NK-92 treated with Interleukin-12 subunit alpha and Interleukin-12 subunit beta, amount 100 ng/mL, for 24 hours (cell line): ENCODE measurements around the gene DHFR2.
"Not testable (repeated sequence)": the region's sequence is repeated elsewhere in the genome, so short reads cannot be mapped to it uniquely, and the experiment has no call there.

Experiments
- DNase-seq: peaks from one replicate; lab custom pipeline; 2025; lab: John Stamatoyannopoulos, UW

Gene DHFR2

GRCh38 chr3:94065819-94066480 is 3.2 kb upstream of the DHFR2 start:
- DNase-seq = no peak

DNA sequence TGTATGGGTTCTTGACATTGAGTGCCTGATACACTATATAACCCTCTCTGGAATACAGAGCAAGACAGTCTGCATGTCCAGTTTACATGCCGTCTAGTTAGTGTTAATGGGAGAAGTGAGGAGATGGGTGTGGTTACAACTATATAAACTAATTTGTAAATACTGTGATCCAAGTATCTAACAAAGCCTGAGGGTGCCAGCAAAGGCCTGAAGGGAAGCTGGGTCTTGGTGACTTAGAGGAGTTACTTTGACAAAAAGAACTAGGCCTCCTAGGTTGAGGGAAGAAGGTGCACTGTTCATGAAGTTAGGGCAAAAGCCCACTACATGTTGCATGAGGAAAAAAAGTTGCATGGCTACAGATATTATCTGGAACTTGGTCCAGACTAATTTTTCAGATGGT is 2.4 kb upstream of the DHFR2 start:
- DNase-seq = no peak

DNA sequence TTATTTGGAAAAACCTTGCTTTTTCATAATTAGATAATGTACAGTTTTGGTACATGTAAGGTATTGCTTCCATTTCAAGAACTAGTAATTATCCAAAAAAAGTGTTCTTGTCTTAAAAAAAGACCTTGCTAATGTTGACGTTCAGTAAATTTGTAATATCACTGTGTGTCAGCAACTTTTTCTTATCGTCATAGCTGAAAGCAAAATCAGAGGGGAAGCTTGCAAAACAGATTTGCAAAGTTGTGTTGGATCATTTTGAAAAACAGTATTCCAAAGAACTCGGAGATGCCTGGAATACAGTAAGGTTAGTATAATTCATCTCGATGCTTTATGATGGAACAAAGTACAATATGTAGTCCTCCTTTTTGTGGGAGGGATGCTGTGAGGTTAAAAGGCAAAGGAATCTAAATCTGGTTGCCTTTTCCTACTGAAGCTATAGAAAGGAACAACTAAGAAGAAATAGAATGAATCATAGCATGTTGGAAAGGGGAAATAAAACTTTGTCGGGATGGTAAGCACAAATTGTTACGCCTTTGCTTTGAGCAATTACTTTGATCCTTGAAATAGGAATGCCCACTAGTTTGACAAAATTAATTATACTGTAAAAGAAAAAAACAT is 1.6 kb upstream of the DHFR2 start:
- no peak for DNase-seq

- DNase-seq = no peak
Measured at GRCh38 chr3:94063496-94064119, 892 bp upstream of the DHFR2 start.

GRCh38 chr3:94061297-94061696 is 1.4 kb downstream of the DHFR2 start:
- DNase-seq = no peak

- DNase-seq = no peak
Measured at GRCh38 chr3:94050546-94050945, 12.2 kb downstream of the DHFR2 start.

GRCh38 chr3:94049267-94049666 is 13.4 kb downstream of the DHFR2 start:
- DNase-seq = no peak

GRCh38 chr3:94046533-94046932 is 16.2 kb downstream of the DHFR2 start:
- DNase-seq = no peak

DNA sequence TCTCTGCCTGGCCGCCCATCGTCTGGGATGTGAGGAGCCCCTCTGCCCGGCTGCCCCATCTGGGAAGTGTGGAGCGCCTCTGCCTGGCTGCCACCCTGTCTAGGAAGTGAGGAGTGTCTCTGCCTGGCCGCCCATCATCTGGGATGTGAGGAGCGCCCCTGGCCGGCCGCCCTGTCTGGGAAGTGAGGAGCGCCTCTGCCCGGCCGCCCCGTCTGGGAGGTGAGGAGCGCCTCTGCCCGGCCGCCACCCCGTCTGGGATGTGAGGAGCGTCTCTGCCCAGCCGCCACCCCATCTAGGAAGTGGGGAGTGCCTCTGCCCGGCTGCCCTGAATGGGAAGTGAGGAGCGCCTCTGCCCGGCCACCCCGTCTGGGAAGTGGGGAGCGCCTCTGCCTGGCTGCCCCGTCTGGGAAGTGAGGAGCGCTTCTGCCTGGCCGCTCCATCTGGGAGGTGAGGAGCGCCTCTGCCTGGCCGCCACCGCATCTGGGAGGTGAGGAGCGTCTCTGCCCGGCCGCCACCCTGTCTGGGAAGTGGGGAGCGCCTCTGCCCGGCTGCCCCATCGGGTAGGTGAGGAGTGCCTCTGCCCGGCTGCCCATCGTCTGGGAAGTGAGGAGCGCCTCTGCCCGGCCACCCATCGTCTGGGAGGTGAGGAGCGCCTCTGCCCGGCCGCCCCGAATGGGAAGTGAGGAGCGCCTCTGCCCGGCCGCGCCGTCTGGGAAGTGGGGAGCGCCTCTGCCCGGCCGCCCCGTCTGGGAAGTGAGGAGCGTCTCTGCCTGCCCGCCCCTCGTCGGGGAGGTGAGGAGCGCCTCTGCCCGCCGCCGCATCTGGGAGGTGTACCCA is 18.4 kb downstream of the DHFR2 start:
- DNase-seq = not testable (repeated sequence)

DNA sequence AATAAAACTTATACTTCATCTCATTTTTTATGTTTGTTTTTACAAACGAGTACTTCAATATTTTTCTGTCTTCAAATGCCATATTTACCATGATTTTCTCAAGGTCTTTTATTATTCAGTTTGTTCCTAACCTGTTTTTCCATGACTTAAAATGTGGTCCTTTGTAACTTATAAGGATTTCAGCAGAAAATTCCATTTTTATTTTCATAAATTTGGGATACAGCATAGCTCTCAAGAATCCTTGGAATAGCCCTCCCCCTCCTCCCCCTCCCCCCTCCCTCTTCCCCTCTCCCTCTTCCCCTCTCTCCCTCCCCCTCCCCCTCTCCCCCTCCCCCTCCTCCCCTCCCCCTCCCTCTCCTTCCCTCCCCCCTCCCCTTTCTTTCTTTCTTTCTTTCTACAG is 19.4 kb downstream of the DHFR2 start:
- DNase-seq = no peak

DNA sequence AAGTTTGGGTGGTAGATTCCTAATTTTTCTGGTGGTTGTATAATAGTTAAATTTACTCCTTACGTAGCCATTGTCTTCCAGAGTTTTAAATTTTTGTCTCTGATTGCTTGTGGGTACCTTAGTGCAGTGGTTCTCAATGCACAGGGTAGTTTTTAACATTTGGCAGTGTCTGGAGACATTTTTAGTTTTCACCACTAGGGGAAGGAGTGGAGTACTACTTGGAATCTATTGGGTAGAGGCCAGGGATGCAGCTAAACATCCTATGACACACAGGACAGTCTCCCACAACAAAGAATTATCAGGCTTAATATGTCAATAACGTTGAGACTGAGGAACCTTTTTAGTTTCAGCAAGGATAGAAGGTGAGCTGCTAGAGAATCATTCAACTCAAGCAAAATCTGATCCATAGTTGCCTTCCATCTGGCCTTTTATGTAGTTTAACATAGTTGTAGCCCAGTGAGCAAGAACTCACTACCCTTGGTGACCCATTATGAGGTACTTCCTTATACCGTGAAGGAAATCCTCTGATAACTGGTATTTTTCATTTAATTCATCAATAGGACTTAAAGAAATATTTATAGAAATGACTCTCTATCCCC is 25.7 kb downstream of the DHFR2 start:
- no peak for DNase-seq

DNA sequence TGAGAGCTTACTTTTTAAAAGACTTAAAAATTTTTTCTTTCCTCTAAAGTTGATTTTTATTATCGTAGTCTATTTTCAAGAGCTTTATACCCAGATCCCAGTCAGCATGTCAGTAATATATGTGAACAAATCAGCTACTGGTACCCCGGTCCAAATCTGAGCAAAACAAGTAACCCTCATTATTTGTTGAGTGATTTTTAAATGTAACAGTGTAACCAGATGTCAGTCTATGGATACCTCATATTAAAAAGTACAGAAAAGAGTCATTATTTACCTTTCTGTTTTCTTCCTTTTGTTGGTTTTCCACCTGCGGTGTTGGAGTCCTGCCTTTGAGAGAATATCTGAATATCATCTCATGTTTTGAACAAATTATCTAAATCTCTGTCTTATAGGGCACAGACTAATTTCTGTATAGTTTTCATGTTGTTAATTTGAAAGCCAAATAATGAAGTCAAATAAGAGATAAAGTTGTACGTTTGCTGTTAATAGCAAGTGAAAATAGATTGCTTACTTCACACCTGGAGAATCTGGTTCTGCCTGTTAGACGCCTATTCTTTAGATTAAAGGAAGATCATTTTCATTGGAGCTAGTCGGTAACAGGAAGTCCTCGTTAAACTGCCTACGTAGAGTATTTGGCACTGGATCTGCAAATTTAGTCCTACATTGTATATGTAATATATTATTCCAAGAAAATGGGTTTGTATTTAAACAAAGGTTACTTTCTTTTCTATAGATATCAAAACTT is 34.5 kb downstream of the DHFR2 start, which contains the start of gene STX19:
TSS of gene STX19 (minus strand) at position 505 of the 745 bp plus-strand sequence. CDS start 13,328 bp downstream, outside the sequence.
- DNase-seq = no peak

DNA sequence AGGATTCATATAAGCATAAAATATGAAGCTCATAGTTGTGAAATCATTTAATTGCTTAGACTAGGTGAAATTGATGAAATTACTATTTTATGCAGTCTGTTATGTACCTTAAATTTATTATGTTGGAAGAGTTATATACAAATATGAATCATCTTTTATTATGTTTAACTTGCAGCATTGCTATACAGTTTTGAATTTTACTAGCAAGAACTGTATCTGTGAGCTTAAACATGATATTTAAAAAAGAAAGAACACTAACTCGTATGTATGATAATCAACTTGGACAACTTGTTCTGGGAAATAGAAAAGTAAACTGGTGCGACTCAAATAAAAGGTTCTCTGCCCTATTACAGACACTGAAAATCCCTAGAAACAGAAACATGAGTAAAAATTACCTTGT is 36.1 kb downstream of the DHFR2 start:
- no peak for DNase-seq

- no peak for DNase-seq
Measured at GRCh38 chr3:94024385-94024784, 38.3 kb downstream of the DHFR2 start.

DNA sequence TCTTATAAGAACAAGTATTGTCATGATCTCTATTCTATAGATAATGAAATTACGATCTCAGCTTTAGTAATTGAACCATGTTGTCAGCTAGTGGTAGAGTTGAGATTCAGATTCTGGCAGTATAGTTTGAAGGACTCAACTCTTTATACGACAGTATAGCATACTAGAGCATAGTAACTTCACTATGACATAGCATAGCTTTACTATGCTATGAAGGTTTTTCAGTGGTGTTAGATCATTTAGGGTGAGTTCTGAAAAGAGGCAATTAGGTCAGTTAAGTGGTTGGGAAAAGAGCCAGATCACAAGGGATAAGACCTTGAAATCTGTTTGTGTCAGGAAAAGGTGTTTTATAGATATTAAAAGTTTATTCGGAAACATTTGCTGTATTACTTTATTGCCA is 42.4 kb downstream of the DHFR2 start:
- no peak for DNase-seq

DNA sequence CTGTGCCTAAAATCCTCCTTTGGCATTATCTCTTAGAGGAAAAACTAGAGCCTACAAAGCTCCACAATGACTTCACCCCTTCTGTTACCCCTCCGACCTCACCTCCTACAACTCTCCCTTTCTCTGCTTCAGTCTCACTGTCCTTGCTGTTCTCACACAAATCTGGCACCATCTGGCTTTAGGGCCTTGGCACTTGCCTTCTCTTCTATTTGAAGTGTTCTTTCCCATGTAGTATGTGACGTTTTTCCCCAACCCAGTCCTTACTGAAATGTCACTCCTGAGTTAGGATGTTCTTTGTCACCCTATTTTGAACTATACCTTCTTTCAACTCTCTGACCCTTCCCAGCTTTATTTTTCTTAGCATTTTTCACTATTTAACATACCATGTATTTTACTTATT is 43.1 kb downstream of the DHFR2 start:
- DNase-seq = no peak

DNA sequence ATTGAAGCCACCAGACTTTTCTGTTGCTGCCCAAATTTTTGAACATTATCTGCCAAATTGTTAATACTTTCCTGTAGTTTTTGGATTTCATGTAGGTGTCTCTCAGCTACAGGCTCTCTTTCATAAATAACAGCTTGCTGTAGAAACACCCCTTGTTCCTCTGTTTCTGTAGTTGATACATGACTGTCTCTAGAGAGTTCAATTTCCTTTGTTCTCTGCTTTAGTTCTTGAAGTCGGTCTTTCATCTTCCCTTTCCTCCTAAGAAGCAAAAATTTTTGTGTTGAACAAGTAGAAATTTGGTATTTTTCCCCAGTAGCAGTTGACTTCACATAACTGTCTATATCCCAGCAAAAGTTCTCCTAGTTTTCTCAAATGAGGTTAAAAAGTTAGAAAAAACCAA is 47.7 kb downstream of the DHFR2 start:
- DNase-seq = no peak

DNA sequence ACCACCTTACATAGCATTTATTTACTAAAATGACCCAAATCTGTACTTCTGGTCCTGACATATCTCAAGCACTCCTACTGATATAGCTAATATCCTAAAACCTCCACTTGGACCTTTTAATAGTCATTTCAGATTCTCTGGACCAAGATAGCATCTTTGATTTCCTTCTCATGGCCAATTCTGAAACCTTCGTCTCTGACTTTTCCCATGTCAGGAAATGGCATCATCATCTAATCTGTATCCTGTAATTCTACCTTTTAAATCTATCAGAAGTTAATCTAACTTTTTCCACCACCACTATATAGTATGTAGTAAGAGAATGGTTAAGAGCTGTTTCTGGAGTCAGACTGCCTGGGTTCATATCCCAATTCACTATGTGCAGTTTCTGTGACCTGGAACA is 50.5 kb downstream of the DHFR2 start:
- DNase-seq = no peak

DNA sequence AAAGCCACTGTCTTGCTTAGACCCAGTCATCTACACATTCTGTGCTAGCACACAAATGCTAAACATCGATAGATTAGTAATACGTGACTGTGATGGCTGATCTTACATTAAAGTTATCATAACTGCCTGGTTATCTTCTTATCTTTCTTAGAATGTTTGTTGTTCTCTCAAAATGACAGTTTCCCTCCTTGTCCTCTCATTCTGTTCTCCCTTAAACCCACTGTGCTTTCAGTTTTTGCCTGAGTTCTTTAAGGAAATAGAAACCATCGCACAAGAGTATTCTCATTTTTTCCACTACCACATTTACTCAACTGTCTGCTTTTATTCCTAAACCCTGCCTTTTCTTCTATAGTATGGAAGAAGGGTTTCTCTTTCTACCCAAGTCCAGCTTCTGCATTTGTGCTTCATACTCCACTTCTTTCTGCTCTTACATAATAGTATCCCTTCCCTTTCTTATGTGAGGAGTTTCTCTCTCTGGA is 51.4 kb downstream of the DHFR2 start:
- DNase-seq = no peak

- no peak for DNase-seq
Measured at GRCh38 chr3:94009608-94010007, 53.1 kb downstream of the DHFR2 start.

- no peak for DNase-seq
Measured at GRCh38 chr3:94008253-94008652, 54.5 kb downstream of the DHFR2 start.
